Uterus (tissue), 4 donors: ENCODE data around the gene LIMS2. TPM values are rescaled to one million over a fixed set of nuclear protein-coding genes. Genes with fewer than 3 reads are reported as not detected.
A peak's percentile ranks its signal among the peaks of the same experiment; 100 is the strongest.

Source experiments
- DNase-seq, 2 donors: peaks; one replicate each; pipeline ENCODE4 v3.0.0-alpha.2; 2019 to 2020
- H3K27ac ChIP-seq, 2 donors: fragments of 200-600 bp; sonication (generic); 1 replicate in 1 of 2; 2 replicates in 1 of 2; pipeline ENCODE4 v1.5.1; 2016 to 2018
- H3K27me3 ChIP-seq, 2 donors: fragments of 200-600 bp; sonication (generic); one replicate each; pipeline ENCODE4 v1.5.1; 2018 to 2019; ENCODE audit warnings: control low read depth in 1 of 2
- H3K36me3 ChIP-seq, 2 donors: fragments of 200-600 bp; sonication (generic); one replicate each; pipeline ENCODE4 v1.5.1; 2019; ENCODE audit warnings: control low read depth in 1 of 2
- H3K4me1 ChIP-seq, 2 donors: fragments of 200-600 bp; sonication (generic); one replicate each; pipeline ENCODE4 v1.5.1; 2018 to 2019; ENCODE audit warnings: control low read depth in 1 of 2
- H3K4me3 ChIP-seq, 2 donors: fragments of 200-600 bp; sonication (generic); 1 replicate in 1 of 2; 2 replicates in 1 of 2; pipeline ENCODE4 v1.5.1; 2018 to 2019; ENCODE audit warnings: mild to moderate bottlenecking in 1 of 2
- H3K9me3 ChIP-seq, 2 donors: fragments of 200-600 bp; sonication (generic); one replicate each; pipeline ENCODE4 v1.5.1; 2019; ENCODE audit warnings: control low read depth in 1 of 2
- POLR2A ChIP-seq, 2 donors: fragments of 450-650 bp; IDR thresholded peaks; one replicate each; pipeline ENCODE4 v1.6.1; 2016; ENCODE audit warnings: antibody characterized with exemption in 2 of 2, mild to moderate bottlenecking in 1 of 2, moderate library complexity in 1 of 2
- intact Hi-C: fragments of 100-400 bp; cut with DNase I; formaldehyde crosslinking; loops from one replicate; pipeline ENCODE4 v1.15.1; 2023; ENCODE audit warnings: low total_unique reads
- total RNA-seq, 4 donors: library from RNA; depleted of rRNA in 3 of 4; stranded (reverse); fragments of >200 nt in 3 of 4; gene quantifications; one replicate each; pipeline versions ENCODE4 v1.1.0 to v1.2.4, GENCODE V29; 2014 to 2023
- TF ChIP-seq, protein P1 (sequence below), 4 experiments: fragments of 200-600 bp in 2 of 4; fragments of 450-650 bp in 2 of 4; sonication (generic) in 2 of 4; IDR thresholded peaks; one replicate each; pipeline ENCODE4 v1.5.1; 2016 to 2019; ENCODE audit warnings: antibody characterized with exemption in 4 of 4, mild to moderate bottlenecking in 2 of 4, moderate library complexity in 1 of 4
- donor health status: DM: yes; HTN: yes; CAD: no.

The LIMS2 gene
- total RNA-seq, 4 donors from 2014 or later: 15.8 to 298 (median 66.2) TPM

- intact Hi-C loops: no loop called here
- no peak for TF ChIP-seq POLR2A (IDR thresholded peaks at IDR 0.05)
- TF ChIP-seq, protein P1, sequence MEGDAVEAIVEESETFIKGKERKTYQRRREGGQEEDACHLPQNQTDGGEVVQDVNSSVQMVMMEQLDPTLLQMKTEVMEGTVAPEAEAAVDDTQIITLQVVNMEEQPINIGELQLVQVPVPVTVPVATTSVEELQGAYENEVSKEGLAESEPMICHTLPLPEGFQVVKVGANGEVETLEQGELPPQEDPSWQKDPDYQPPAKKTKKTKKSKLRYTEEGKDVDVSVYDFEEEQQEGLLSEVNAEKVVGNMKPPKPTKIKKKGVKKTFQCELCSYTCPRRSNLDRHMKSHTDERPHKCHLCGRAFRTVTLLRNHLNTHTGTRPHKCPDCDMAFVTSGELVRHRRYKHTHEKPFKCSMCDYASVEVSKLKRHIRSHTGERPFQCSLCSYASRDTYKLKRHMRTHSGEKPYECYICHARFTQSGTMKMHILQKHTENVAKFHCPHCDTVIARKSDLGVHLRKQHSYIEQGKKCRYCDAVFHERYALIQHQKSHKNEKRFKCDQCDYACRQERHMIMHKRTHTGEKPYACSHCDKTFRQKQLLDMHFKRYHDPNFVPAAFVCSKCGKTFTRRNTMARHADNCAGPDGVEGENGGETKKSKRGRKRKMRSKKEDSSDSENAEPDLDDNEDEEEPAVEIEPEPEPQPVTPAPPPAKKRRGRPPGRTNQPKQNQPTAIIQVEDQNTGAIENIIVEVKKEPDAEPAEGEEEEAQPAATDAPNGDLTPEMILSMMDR (IDR thresholded peaks at IDR 0.05): no peak
- Histone ChIP-seq H3K4me1 (no peaks in the 10 kb centered on the region), H3K27ac (no peak overlapping the region), H3K27me3 (no peaks in the 10 kb centered on the region), H3K36me3 (no peaks in the 10 kb centered on the region), H3K4me3 (no peak overlapping the region), H3K9me3 (no peaks in the 10 kb centered on the region)
- DNase-seq: no peak
These were observed 82.5 kb downstream of the LIMS2 start for GRCh38 chr2:127592761-127593227.

DNA sequence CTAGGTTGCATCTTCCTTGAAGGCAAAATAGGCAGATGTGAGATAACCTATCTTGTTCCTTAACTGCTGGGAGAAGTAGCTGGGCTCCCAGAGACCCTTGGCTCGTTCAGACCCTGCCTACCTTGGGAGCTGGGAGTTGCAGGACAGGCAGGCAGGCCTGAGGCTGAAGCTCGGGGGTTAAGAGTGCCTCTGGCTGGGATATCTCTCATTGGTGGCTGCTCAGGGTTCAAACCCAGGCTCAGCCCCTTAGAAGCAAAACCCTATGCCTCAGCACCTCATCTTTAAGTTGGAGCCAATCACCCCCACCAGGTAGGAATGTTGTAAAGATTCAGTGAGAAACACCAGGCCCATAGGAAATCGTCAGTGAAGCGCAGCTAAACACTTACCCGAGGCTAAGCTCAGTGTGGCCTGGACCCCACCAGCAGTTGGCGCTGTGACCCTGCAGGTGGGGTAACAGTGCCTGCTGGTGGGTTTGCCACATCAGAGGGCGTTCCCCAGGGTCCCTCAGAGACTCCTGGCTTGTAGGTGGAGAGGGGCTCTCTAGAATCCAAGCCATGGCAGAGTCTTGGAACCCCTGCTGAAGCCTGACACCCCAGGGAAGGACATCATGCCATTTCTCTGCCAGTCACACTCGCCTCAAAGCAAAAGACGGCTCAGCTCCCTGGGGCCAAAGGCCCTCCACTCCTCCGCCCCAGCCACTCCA lies 84.0 kb downstream of the LIMS2 start:
- H3K4me1 ChIP-seq: no peaks in the 10 kb centered on the region
- H3K27me3 ChIP-seq: no peaks in the 10 kb centered on the region
- no peak overlapping the region for H3K4me3 ChIP-seq
- peak in 1 of 2 donors; percentile 36 for DNase-seq
- TF ChIP-seq, protein P1 (IDR thresholded peaks at IDR 0.05): peak; percentile 71 to 78 (median 74)
- no peak for TF ChIP-seq POLR2A (IDR thresholded peaks at IDR 0.05)
- no peak overlapping the region for H3K27ac ChIP-seq
- intact Hi-C loops: no loop called here
- no peaks in the 10 kb centered on the region for H3K9me3 ChIP-seq
- no peaks in the 10 kb centered on the region for H3K36me3 ChIP-seq

DNA sequence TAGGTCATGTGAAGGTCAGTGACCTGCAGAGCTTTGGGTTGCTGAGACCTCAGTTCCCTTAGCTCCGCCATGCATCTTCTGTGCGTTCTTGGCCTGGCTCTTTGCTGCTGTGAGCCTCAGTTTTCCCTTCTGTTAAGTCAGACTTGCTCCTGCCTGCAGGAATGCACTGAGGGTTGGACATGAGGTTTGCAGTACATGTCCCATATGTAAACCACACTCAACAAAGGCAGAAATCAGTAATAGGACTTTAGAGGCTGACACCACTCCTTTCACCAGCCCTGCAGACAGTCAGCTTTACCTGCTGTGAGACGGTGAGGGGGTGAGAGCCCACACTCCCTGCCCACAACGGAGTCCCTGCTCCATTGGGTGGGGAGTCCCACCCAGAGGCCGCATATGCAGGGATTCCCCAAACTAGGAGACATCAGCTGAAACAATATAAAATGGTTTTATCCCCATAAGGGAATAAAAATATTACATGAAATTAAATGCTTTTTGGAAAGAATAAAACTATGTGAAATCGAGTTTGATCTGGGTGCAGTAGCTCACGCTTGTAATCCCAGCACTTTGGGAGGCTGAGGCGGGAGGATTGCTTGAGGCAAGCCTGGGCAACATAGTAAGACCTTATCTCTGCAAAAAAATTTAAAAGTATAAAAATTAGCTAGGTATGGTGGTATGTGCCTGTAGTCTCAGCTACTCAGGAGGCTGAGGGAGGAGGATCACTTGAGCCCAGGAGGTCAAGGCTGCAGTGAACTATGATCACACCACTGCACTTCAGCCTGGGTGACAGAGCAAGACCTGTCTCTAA lies 84.7 kb downstream of the LIMS2 start:
- Histone ChIP-seq H3K4me1 (no peaks in the 10 kb centered on the region), H3K9me3 (no peaks in the 10 kb centered on the region), H3K4me3 (no peak overlapping the region), H3K27me3 (no peaks in the 10 kb centered on the region), H3K36me3 (no peaks in the 10 kb centered on the region), H3K27ac (no peak overlapping the region)
- no peak for DNase-seq
- intact Hi-C loops: no loop called here
- TF ChIP-seq, protein P1 (IDR thresholded peaks at IDR 0.05): no peak
- no peak for TF ChIP-seq POLR2A (IDR thresholded peaks at IDR 0.05)

- intact Hi-C loops: no loop called here
- Histone ChIP-seq H3K27ac (no peak overlapping the region), H3K36me3 (no peaks in the 10 kb centered on the region), H3K4me3 (no peak overlapping the region), H3K27me3 (no peaks in the 10 kb centered on the region), H3K4me1 (no peaks in the 10 kb centered on the region), H3K9me3 (no peaks in the 10 kb centered on the region)
- DNase-seq: no peak
- no peak for TF ChIP-seq POLR2A (IDR thresholded peaks at IDR 0.05)
- TF ChIP-seq, protein P1 (IDR thresholded peaks at IDR 0.05): no peak
These were observed 85.5 kb downstream of the LIMS2 start for GRCh38 chr2:127589841-127590240.

DNA sequence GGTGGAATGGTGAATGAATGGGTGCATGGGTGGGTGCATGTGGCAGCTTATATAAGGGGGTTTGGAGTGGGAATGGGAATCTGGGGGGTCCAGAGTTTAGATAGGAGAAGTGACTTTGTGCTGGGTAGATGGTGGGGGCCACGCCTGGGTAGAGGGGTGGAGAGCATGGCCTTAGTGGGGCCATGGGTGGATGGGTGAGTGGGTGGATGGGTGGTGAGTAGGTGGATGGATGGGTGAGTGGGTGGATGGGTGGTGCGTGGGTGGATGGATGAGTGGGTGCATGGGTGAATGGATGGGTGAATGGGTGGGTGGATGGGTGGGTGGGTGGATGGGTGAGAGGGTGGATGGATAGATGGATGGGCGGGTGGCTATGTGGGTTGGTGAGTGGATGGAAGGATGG lies 86.0 kb downstream of the LIMS2 start:
- H3K36me3 ChIP-seq: no peaks in the 10 kb centered on the region
- H3K9me3 ChIP-seq: no peaks in the 10 kb centered on the region
- intact Hi-C loops: no loop called here
- TF ChIP-seq, protein P1 (IDR thresholded peaks at IDR 0.05): no peak
- TF ChIP-seq POLR2A (IDR thresholded peaks at IDR 0.05): no peak
- no peak for DNase-seq
- H3K27me3 ChIP-seq: no peaks in the 10 kb centered on the region
- H3K4me3 ChIP-seq: no peak overlapping the region
- H3K27ac ChIP-seq: no peak overlapping the region
- H3K4me1 ChIP-seq: no peaks in the 10 kb centered on the region
